ENCODE data around the gene LGALS7.
"Not testable (repeated sequence)": the region's sequence is repeated elsewhere in the genome, so short reads cannot be mapped to it uniquely, and the experiment has no call there.

The LGALS7 gene

DNA sequence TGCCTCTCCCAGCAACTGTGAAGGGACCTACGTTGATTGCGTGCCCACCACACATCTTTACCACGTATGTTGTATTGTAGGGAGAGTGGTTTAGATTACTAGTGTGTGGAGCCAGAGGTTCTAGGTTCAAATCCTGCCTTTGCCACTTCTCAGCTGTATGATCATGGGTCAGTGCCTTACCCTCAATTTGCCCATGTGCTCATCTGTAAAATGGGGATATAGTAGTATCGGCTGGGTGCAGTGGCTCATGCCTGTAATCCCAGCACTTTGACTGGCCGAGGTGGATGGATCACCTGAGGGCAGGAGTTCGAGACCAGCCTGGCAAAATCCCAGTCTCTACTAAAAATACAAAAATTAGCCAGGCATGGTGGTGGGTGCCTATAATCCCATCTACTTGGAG is 40.0 kb upstream of the LGALS7 start:
- TF ChIP-seq, protein P1, sequence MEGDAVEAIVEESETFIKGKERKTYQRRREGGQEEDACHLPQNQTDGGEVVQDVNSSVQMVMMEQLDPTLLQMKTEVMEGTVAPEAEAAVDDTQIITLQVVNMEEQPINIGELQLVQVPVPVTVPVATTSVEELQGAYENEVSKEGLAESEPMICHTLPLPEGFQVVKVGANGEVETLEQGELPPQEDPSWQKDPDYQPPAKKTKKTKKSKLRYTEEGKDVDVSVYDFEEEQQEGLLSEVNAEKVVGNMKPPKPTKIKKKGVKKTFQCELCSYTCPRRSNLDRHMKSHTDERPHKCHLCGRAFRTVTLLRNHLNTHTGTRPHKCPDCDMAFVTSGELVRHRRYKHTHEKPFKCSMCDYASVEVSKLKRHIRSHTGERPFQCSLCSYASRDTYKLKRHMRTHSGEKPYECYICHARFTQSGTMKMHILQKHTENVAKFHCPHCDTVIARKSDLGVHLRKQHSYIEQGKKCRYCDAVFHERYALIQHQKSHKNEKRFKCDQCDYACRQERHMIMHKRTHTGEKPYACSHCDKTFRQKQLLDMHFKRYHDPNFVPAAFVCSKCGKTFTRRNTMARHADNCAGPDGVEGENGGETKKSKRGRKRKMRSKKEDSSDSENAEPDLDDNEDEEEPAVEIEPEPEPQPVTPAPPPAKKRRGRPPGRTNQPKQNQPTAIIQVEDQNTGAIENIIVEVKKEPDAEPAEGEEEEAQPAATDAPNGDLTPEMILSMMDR (IDR thresholded peaks at IDR 0.05; ENCODE audit: extremely low read depth, insufficient read depth, missing control alignments) = no peak
- in situ Hi-C loops (cut with MboI; ENCODE audit: low pct_unique_long_range_greater_than_20kb, low sequenced_read_pairs, unreplicated experiment) = no loop called here
- DNase-seq (ENCODE audit: low spot score) = no peak

DNA sequence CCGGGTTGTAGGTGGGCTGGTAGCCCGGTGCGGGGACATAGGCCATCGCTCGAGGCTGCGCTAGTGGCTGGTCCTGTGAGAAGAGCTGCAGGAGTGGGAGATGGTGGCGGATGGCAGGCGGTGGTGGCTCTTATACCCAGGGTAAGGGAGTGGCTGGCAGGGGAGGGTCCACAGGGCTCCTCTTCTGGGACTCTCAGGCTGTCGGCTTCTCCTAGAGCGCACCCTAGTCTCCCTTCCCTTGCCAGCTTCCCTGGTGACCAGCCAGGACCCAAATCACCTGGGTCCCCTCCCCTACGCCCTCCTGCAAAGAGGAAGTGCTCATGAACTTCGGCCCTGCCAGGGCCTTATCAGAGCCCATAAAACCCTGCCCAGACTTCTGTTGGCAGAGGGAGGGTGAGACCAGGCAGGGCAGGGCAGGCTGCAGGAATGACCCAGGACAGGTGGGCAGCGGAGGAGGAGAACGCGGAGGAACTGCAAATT is 39.6 kb upstream of the LGALS7 start, which contains the start of gene LGALS4:
Gene LGALS4, minus strand, starts transcription at position 105 of the 480 bp plus-strand sequence. Its CDS starts 59 bp downstream, at position 46.
- in situ Hi-C loops (cut with MboI; ENCODE audit: low pct_unique_long_range_greater_than_20kb, low sequenced_read_pairs, unreplicated experiment) = no loop called here
- TF ChIP-seq, protein P1 (IDR thresholded peaks at IDR 0.05; ENCODE audit: extremely low read depth, insufficient read depth, missing control alignments) = no peak
- DNase-seq (ENCODE audit: low spot score) = peak; percentile 15

DNA sequence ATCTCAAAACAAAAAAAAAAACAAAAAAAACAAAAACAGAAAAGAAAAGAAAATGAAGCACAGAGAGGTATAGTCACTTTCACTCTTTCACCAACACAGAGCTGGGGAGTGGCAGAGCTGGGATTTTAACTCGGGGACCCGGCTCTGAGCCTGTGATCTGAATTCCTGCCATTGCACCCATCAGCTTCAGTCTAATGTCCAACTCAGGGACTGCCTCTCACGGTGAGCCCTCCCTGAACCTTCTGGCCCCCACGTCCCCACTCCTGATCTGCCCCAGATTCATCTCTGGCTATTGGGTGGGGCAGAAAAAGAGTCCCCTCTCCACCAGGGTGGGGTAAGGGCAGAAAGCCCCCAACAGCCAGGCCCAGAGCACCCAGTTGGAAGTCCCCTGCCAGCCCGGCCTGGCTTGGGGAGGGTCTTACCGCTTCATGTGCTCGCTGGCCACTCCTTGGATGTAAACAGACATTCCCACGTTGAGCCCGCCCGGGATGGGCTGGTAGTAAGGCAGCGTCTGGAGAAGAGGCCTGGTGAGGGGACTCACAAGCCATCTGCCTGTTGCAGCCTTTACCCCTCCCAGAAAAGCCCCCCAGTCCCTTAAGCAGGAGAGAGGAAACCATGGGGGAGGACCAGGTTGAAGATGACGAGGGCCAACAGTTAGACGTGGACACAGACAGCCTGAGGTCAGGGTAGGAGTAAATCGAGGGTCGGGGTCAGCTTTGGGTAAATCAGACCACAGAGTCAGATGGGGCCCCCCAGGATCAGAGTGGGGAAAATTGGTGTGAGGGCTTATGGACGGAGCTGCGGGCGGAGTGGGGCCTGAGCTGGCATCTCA is 38.9 kb upstream of the LGALS7 start:
- TF ChIP-seq, protein P1 (IDR thresholded peaks at IDR 0.05; ENCODE audit: extremely low read depth, insufficient read depth, missing control alignments) = no peak
- in situ Hi-C loops (cut with MboI; ENCODE audit: low pct_unique_long_range_greater_than_20kb, low sequenced_read_pairs, unreplicated experiment) = no loop called here
- DNase-seq (ENCODE audit: low spot score) = peak; percentile 7

DNA sequence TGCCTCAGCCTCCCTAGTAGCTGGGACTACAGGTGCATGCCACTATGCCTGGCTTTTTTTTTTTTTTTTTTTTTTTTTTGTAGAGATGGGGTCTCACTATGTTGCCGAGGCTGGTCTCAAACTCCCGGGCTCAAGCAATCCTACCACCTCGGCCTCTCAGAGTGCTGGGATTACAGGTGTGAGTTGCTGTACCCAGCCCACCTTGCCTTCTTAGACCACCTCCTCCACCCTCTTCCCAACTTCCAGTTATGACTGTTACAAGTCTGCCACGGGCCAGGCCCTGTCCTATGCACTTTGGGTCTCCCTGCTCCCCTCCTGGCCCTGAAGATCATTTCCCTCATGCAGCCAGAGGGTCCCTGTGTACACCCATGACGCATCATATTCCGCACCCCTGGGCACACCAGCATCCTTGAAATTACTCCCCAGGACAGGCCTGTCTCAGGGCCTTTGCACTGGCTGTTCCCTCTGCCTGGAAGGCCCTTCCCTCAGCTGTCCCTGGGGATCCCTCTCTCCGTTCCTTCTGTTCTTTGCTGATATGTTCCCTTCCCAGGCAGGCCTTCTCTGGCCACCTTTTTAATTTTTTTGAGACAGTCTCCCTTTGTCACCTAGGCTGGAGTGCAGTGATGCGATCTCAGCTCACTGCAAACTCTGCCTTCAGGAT is 36.4 kb upstream of the LGALS7 start:
- DNase-seq (ENCODE audit: low spot score) = no peak
- TF ChIP-seq, protein P1 (IDR thresholded peaks at IDR 0.05; ENCODE audit: extremely low read depth, insufficient read depth, missing control alignments) = no peak
- in situ Hi-C loops (cut with MboI; ENCODE audit: low pct_unique_long_range_greater_than_20kb, low sequenced_read_pairs, unreplicated experiment) = no loop called here

DNA sequence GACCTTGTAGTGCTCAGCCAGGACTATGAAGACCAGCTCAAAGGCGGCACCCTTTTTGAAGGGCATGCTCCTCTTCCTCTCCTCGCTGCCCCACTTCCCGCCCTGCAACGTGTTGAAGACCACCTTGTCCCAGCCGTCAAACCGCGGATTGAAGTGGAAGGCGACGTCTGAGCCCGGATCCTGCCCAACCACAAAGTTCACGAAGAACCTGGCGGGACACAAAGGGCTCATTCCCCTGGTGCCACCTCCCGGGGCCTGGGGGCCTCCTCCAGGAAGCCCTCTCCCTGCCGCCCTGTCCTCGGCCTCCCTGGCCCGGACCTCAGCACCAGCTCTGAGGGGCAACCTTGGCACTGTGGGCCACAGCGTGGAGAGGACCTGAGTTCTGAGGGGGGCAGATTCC is 35.4 kb upstream of the LGALS7 start:
- DNase-seq (ENCODE audit: low spot score) = no peak
- TF ChIP-seq, protein P1 (IDR thresholded peaks at IDR 0.05; ENCODE audit: extremely low read depth, insufficient read depth, missing control alignments) = no peak
- in situ Hi-C loops (cut with MboI; ENCODE audit: low pct_unique_long_range_greater_than_20kb, low sequenced_read_pairs, unreplicated experiment) = no loop called here

DNA sequence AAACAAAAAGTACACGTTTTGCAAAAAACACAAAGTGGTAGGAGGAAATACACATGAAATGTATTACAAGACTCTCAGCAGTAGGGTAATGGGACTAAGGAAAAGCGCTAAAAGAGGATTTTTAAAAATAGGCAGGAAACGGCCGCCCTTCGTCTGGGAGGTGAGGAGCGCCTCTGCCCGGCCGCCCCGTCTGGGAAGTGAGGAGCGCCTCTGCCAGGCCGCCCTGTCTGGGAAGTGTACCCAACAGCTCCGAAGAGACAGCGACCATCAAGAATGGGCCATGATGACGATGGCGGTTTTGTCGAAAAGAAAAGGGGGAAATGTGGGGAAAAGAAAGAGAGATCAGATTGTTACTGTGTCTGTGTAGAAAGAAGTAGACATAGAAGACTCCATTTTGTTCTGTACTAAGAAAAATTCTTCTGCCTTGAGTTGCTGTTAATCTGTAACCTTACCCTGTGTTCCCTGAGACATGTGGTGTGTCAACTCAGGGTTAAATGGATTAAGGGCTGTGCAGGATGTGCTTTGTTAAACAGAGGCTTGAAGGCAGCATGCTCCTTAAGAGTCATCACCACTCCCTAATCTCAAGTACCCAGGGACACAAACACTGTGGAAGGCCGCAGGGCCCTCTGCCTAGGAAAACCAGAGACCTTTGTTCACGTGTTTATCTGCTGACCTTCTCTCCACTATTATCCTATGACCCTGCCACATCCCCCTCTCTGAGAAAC is 34.2 kb upstream of the LGALS7 start:
- in situ Hi-C loops (cut with MboI; ENCODE audit: low pct_unique_long_range_greater_than_20kb, low sequenced_read_pairs, unreplicated experiment); DNase-seq (ENCODE audit: low spot score): not testable (repeated sequence)

All from GM13977 (cell line).